HG03378 (cell line): ENCODE data around the gene KLHL2.
A peak's percentile ranks its signal among the peaks of the same experiment; 100 is the strongest.
"Not testable (repeated sequence)": the region's sequence is repeated elsewhere in the genome, so short reads cannot be mapped to it uniquely, and the experiment has no call there.

Experiments used
- ATAC-seq: cut with Tn5 transposase; IDR thresholded peaks from one replicate; pipeline ENCODE4 v1.9.1; 2021; ENCODE audit warnings: mild to moderate bottlenecking, moderate library complexity; ENCODE audit not compliant: unreplicated experiment

KLHL2 gene

DNA sequence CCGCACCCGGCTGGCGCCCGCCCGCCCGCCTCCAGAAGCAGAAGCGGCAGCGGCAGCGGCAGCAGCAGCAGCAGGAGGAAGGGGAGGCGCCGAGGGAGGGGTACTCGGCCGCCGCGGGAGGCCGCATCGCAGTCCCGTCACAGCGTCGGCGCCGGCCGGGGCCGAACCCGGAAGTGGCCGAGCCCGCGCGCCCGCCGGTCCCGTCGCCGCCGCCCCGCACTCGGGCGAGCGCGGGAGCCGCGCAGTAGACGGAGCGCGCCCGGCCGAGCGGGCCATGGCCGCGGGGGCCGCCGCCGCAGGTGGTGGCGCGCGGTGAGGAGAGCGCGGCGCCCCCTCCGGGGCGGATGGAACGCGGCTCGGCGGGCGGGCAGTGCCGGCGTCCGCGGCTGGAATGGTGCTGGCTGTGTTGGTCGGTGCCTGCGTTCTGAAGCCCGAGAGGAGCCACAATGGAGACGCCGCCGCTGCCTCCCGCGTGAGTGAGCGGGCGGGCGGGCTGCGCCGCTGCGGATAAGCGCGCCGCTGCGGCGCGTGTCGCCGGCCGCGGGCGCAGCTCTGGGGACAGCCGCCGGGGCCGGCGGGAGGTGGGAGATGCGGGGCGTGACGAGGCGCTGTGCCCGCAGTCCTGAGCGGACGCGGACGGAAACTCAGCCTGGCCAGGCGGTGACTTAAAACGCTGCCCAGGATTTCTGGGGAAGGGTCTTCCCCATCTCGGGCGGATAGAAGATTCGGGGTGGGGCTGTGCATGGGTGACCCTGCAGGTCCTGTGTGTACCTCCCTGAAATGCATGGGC lies at the start of gene KLHL2:
TSS of gene KLHL2 (plus strand) at position 131 of the 790 bp plus-strand sequence. CDS start at position 447, 316 bp downstream.
- peak; percentile 53 for ATAC-seq

DNA sequence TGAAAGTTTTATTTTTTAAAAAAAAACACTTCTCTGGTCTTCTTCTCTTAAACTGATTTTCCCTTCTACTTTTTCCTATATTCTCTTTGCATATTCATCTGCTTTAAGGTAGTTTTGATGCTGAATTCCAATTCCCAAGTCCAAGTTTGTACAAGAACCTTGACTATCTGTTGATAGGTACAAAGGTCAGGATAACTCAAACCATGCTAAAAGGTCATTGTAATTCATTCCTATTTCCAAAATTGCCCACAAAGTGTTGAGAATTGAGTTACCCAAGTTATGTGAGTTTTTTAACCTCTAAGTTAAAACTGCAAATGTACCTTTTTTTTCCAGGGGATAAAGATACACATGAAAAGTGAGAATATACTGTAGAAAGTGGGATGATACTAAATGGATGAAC lies 48.6 kb upstream of the KLHL2 start:
- no peak for ATAC-seq

DNA sequence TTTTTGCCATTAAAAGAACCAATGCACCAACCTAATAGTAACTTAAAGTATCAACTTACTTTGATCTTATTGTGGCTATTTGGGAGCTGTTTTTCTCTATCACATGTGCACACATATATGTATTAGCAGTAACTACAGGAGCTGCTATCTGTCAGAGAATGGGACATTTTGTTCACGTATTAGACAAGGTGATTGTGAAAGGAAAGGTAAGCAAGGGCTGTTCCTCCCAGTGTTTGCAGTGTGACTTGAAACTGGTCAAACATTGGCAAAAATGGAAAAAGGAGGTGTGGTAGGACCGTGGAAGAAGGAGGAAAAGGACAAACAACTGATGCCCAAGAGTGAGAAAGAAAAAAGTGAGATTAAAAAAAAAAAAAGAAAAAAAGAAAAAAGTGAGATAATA lies 43.1 kb upstream of the KLHL2 start:
- no peak for ATAC-seq

- not testable (repeated sequence) for ATAC-seq
Observed at GRCh38 chr4:165166872-165167271, 40.5 kb upstream of the KLHL2 start.

GRCh38 chr4:165167650-165168049 lies 39.7 kb upstream of the KLHL2 start:
- no peak for ATAC-seq

GRCh38 chr4:165170819-165171218 lies 36.5 kb upstream of the KLHL2 start:
- ATAC-seq = no peak

DNA sequence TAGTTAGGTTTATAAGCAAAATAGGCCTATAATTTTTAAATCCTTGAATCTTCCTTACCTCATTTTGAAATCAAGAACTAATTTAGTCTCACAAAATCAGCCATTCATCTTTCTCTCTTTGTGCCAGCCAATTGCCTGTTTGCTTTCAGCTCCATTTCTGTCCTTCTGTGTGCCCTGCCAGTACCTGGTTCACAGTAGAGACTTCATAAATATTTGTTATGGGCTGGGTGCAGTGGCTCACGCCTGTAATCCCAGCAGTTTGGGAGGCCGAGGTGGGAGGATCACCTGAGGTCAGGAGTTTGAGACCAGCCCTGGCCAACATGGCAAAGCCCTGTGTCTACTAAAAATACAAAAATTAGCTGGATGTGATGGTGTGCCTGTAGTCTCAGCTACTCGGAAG lies 31.9 kb upstream of the KLHL2 start:
- not testable (repeated sequence) for ATAC-seq

DNA sequence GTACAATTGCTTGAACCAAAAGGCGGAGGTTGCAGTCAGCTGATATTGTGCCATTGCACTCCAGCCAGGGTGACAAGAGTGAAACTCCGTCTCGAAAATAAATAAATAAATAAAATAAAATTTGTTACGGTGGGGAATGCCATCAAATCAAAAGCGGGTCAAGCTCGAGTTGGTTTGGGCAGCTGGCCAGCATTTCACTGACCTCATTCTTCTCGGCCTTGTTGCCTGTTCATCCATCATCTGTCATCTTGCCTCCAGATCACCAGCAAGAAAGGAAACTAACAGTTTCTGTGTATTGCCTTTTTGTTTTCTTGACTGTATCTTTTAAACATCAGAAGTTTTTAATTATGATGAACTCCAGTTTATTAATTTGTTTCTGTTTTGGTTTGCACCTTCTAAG lies 31.5 kb upstream of the KLHL2 start:
- ATAC-seq = no peak

DNA sequence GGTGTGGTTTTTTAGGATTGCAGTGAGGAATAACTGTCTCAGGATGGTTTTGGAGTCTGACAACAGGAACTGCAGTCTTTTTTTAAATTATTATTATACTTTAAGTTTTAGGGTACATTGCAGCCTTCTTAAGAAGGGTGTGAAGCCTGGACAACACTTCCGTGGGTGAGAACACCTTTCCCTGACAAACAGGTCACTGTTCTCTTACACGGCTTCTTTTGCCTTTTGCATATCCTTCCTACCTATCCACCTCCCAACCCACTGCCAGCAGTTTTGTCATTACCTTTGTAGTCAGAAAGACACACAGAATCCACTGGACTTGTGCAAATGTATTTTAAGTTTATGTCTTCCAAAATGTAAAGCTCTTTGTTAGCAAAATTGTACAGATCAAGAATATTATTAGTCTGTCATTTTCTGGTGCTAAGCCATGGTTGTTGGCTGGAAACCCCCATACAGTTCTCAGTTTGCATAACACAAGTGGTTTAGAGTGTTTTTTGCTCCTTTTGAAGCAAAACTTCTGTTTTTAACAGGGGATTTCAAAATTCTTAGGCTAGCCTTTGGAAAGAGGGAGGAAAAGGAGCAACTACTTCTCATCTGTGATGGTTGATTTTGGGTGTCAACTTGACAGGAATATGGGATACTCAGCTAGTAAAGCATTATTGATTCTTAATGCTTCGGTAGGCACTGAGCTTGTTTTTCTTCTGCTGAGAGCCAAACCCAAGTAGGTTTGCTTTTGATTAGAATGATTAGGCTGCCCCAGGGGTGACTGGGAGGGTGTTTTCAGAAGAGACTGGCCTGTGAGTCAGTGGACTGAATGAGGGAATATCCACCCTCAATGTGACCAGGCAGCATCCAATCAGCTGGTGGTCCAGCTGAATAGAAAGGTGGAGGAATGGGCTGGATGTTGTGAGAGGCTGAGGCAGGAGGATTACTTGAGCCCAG lies 29.4 kb upstream of the KLHL2 start:
- ATAC-seq = peak; percentile 69

DNA sequence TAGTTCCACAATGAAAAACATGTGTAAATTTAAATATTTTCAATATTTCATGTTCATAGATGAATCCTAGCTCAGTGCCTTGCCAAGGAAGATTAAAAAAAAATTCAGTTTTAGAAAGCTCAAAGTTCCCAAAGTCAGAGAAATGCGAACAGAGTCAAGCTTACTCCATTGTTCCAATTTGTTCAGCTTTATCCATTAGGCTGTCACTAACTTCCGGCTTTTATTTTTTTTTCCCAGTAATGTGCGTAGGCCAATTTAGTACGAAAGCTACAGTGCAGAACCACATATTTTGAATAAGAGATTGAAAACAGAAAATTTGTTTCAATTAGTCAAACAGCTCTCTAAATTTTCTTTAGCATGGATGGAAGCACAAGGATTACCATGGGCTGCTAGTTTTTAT lies 23.1 kb upstream of the KLHL2 start:
- no peak for ATAC-seq

- not testable (repeated sequence) for ATAC-seq
Observed at GRCh38 chr4:165184998-165185397, 22.4 kb upstream of the KLHL2 start.

DNA sequence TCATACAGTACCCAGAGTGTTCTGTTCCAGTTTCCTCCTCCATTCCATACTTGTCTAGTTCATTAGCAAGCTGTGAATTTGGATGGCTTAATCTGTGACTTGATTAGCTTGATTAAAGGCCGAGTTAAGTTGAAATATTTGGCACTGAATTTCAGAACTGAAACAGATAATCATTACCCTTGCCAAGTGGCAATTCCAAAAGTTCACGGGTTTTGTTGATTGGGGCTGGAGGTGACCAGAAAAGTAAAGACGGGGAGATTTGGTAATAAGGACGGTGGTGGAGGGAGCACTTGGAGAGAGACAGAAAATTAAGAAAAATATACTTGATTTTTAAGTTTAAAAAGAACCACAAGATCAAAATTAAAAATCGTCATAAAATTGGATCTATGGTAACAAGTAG lies 21.9 kb upstream of the KLHL2 start:
- no peak for ATAC-seq

GRCh38 chr4:165190591-165191347 lies 16.6 kb upstream of the KLHL2 start:
- ATAC-seq = no peak

DNA sequence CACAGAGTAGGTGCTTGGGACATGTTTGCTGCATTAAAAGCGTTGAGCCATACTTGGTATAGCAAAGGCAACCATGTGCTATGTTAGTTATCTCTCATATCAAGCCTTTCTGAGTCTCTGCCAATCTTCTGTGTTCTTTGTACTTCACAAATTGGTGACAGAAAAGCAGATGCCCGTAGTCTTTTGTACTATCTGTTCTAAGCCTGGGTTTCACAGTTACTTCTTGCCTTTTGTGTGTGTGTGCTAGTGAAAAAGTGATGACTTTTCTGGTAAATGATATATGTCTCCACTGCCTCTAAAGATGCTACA lies 16.1 kb upstream of the KLHL2 start:
- ATAC-seq = no peak

- ATAC-seq = no peak
Observed at GRCh38 chr4:165191814-165192499, 15.4 kb upstream of the KLHL2 start.

GRCh38 chr4:165192500-165192898 lies 14.9 kb upstream of the KLHL2 start:
- no peak for ATAC-seq

DNA sequence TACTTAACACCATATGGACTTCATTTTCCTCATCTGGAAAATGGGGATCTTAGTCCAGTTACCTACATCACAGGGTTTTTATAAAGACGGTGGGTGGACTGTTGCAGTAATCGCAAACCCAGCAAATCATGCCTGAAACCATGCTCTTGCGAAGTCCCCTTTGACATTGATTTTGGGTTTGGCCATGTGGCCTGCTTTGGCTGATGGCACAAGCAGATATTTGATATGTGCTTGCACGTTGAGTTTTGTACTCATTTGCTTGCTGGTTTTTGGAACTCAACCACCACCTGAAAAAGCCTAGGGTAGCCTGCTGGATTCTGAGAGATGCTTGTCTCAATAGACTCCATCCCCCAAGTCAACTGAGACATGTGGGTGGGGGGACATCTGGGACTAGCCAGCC lies 14.4 kb upstream of the KLHL2 start:
- no peak for ATAC-seq

DNA sequence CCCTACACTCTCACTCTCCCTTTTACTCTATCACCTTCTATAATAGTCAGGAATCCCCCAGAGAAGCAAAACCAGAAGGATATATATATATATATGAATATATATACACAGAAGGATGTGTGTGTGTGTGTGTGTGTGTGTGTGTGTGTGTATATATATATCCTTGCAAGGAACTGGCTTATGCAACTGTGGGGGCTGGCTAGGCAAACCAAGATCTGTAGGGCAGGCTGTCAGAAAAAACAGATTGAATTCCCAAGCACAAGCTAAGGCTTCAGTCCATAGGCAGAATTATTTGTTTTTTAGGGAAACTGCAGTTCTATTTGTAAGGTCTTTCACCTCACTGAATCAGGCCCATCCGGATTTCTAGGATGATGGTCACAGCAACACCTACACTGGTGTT lies 13.0 kb upstream of the KLHL2 start:
- no peak for ATAC-seq

GRCh38 chr4:165198329-165198728 lies 9.0 kb upstream of the KLHL2 start:
- no peak for ATAC-seq

- ATAC-seq = no peak
Observed at GRCh38 chr4:165199286-165199685, 8.1 kb upstream of the KLHL2 start.

- no peak for ATAC-seq
Observed at GRCh38 chr4:165199722-165200121, 7.6 kb upstream of the KLHL2 start.
